GM19035 (cell line): ENCODE results near the gene CEP43.

ENCODE experiments used
- ATAC-seq: cut with Tn5 transposase; IDR thresholded peaks from one replicate; pipeline ENCODE4 v1.9.1; 2021; ENCODE audit not compliant: unreplicated experiment

CEP43 gene

DNA sequence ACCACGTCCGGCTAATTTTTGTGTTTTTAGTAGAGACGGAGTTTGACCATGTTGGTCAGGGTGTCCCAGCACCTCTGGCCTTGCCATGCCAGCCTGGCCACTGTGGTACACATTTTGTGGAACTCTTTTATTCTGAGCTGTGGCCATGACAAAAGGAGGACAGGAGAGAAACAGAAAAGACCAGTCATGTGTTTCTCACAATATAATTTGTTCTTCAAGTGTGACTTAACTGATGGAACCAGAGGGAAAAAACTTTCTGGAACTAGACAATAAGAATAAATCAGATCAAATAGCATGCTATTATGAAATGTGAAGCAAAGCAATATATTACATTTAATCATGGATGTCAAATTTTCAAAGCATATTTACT is 38.6 kb upstream of the CEP43 start:
- no peak for ATAC-seq

DNA sequence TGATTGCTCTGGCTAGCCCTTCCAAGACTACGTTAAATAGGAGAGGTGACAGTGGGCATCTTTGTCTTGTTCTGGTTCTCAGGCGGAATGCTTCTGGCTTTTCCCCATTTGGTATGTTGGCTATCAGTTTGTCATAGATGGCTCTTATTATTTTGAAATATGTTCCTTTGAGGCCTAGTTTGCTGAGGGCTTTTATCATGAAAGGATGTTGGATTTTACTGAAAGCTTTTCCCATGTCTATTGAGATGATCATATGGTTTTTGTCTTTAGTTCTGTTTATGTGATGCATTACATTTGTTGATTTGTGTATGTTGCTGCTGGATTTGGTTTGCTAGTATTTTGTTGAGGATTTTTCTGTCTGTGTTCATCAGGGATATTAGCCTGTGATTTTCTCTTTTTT is 32.9 kb upstream of the CEP43 start:
- ATAC-seq = no peak

DNA sequence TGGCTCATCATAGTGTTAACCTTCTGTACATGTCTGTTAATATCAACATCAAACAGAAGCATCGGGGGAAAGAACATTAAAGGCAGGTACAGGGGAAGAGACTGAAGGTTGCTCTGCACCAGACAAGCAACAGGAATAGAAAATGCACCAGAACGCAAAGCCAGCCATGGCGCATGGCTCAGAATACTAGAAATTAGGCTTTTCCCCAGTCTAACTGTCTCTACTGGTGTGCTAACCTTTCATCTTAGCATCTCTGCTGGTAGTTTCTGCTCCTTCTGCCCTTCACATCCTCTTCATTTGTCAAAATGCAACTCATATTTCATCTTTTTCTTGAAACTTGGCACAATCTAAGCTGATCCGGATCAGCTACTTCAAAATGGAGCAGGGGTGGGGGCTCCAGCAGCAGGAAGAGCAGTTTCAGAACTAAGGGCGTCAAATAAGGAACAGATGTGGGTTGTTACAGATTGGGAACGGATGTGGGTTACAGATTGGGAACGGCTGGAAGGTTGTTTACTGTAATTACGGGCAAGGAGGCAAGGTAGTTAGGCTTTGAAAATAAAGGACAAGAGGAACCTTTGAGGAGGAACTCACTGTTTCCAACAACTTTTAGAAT is 29.7 kb upstream of the CEP43 start:
- ATAC-seq = no peak

DNA sequence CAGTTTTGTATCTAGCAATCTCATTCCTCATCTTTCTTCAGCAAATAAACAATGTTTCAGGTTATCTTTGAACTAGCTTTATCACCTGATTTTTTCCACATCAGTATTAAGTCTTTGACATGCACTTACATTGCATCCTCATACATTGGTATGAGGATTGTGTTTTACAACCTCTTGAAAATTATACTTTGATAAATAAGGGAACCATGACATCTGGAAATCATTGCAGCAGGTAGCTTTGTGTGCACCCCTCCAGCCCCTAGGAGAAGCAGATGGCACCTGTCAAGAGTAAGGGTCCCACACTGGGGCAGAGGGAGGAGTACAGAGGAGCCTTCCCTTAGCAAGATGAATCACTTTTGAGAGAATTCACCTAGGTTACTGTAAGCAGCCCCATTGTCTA is 29.1 kb upstream of the CEP43 start:
- ATAC-seq = no peak

DNA sequence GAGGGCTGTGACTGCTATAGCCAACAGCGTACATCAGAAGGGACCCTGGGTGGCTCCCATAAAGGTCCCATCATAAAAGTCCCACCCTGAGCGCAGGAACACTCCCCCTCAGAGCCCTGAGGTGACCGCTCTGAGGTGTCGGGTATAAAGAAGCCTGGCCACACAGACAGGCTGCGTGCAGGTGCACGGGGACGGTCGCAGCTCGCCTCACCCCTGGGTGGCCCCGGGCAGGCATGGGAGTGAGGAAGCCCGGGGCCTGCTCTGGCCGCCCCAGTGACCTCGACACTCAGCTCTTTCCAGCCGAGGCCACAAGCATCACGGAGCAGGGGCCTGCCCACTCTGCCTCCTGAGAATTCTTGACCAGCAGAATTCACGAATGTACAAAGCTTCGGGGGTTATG is 28.4 kb upstream of the CEP43 start:
- no peak for ATAC-seq

DNA sequence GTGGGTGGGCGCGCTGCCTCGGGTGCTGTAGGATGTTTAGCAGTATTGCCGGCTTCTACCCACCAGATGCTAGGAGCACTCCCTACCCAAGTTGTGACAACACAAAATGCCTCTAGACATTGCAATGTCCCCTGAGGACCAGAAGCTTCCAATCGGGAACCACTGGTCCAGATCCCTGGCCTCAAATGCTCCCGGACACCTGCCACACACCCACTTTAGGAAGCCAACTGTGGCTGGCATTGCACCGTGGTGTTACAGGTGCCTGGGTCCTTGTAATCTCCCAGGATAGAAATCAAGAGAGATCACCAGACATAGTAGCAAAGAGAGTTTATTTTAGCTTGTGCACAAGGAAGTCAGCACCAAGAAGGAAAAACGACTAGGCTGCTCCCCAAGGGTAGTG is 27.9 kb upstream of the CEP43 start:
- ATAC-seq = no peak

DNA sequence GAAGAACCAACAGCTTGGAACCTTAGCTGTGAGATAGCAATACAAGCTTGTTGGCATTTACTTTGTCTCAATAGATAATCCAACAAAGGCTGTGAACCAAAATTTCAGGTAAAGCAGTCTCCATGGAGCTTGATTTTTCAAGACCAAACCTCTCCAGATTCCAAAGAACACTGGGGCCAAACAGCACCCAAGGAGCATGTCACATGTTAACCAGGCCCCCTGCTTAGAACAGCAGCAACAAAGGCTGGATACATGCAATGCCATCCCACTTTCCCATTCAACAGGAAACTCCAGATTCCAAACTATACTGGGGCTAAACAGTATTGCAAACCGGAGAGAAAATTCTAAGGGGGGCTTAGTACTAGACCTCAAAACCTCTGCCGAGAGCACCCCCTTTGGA is 27.1 kb upstream of the CEP43 start:
- no peak for ATAC-seq

DNA sequence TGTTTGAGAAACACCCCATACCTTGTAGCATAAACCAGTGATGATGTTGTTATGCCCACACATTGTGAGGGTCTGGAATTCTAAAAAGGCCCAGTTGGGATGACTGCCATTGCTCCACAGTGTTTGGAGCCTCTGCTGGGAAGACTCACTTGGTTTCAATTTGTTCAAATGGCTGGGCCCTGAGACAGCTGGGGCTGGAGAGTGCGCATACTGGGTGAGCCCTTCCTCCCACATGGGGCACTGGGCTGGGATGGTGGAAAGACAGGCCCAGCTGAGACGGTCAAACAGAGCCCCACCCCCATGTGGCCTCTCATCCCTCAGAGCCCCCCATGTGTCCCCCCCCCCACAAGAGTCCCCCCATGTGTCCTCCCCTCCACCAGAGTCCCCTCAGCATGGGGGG is 22.6 kb upstream of the CEP43 start:
- ATAC-seq = no peak

DNA sequence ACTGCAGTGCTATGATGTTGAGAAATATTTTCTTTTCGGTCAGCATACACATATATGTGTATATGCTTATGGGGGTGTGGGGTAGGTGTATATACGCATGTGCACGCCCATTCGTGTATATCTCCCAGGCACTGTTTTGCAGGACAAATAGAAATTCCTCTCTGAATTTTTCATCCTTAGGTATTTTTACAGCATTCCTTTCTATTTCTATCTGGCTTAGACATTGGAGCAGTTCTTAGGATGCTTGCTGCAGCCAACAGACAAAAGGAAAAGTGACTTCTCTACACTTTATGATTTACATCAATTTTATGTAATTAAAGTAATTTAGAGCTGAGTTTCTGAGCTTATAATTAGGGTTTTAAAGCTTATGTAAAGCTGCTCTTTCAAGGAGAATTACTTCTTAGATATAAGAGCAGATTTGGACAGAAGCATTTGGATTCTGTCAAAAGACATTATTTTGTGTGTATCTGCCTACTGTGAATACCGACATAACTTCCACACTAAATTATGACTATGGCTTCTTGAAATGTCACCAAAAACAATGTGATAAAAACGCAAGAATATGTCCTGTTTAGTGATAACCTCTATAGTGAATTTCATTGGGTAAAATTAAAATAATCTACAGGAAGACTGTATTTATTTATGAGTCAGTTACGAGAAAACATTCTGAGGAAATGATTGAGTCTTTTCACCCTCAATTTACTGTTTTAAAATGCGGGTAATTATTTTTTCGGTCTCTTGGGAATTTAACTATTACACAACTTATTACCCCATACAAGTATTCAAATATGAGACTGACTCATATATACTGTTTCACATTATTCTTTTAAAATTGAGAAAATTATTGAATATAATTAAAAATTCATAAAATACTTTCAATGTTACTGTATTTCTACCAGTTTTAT is 21.3 kb upstream of the CEP43 start:
- no peak for ATAC-seq

DNA sequence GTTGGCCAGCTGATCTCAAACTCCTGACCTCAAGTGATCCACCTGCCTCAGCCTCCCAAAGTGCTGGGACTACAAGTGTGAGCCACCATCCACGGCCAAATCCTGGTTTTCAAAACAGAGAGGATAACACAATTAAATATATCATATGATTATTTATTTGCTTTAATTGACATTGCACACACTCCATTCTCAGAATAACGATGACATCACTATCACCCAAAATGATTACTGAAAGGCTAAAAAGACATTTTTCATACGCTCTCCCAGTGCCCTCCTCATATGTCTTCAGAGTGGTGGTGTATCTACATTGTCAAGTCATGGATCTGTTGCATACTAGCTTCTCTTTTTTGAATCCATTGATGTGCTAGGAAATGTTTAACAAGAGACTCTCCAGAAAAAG is 18.5 kb upstream of the CEP43 start:
- no peak for ATAC-seq

DNA sequence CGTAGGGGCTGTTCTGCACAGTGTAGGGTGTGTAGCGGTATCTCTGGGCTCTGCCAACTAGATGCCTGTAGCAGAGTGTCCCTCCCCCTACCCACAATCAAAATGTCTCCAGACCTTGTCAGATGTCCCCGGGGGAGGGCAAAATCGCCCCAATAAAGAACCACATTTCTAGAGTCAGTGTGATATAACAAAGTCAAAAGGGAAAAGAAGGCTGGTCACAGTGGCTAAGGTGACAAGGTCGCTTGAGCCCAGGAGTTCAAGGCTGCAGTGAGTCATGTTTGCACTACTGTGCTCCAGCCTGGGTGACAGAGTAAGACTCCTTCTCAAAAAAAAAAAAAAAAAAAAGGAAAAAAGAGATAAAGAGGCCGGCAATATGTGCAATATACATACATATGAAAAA is 11.7 kb upstream of the CEP43 start:
- ATAC-seq = no peak

DNA sequence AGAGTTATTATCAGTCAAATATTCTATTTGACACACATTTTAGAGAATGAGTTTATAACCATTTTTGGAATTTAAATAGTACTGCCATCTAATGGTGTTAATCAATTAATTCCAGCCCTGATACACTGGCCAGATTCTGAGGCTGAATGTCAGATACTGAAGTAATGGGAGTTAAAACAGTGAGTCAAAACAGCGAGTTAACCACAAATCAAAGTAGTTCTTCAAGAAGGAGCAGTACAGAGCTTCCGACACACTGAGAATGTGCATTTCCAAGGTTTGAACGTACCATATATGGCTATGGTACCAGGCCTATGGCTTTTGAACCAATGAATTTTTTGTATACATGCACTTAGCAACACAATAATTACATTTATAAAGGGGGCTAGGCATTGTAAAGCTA is 11.3 kb upstream of the CEP43 start:
- ATAC-seq = no peak

DNA sequence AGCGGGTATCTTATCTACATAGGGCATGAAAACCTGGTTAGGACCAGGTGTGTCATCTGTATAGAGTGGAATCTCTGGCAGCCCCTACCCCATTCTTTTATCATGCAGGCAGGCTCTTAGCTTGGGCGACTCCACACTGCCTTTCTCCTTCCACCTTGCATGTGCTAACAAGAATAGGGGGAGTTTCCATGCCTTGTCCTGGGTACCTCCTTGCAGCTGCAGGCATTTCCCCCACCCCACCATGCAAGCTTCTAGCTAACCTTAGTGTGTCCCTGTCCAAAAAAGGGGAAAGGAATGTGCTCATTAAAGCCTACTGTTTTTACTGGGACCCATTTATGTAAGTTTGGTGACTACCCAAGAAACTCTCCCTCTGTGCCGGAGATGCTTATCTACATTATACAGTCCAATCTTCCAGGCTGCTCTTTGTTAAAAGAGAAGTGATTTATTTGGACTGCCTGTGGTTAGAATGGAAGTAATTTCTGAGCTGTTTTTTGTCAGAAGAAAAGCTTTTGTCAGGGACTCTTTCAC is 10.5 kb upstream of the CEP43 start:
- no peak for ATAC-seq

DNA sequence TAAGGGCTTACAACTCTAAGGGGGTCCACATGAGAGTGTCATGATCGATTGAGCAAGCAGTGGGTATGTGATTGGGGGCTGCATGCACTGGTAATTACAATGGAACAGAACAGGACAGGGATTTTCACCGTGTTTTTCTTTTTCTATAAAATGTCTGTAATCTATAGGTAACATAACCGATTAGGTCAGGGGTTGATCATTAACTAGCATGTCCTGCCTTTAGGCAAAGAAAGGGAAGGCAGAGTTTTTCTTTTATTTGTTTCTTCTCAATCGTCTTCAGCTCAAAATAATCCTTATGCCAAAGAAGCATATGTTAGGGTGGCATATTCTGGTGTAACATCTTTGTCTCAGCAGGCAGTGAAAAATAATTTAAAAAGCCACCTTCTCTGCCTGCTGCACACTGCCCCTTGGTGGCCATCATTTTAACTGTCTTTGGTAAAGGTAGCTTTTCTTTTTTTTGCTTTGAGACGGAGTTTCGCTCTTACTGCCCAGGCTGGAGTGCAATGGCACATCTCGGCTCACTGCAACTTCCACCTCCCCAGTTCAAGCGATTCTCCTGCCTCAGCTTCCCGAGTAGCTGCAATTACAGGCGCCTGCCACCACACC is 9.7 kb upstream of the CEP43 start:
- peak; percentile 69 for ATAC-seq

DNA sequence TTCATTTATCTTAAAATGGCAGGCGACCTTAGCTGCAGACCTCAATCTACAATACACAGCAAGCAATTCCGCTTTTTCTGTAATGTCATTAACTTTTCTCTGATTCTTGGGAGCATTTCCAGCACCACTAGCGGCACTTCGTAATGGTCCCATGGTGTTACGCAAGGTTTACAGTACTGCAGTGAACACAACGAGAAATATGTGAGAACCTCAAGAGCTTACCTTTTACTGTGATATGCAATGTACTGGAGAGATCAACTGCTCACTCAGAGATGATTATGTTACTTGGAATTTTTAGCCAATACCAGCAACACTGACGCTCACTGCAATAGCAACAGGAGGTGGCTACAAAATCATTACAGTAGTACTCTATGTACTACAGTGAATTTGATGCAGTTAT is 2.8 kb upstream of the CEP43 start:
- no peak for ATAC-seq

DNA sequence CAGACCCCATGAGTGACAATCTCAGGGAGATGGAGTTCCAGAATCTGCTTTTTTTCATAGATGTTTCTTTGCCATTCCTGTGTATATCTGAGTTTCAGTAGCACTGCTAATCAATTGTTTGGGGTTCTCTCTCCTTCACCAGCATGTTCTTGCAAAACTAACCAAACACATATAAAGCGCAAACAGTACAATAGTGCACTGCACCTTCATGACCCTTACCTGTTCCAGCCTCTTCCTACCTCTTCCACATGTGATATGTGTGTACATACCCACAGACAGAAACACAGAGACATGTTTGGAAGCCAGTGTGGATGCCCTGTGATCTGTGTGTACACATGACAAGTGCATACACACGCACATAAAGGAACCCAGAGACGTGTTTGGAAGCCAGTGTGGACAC is 1.8 kb upstream of the CEP43 start:
- ATAC-seq = no peak

DNA sequence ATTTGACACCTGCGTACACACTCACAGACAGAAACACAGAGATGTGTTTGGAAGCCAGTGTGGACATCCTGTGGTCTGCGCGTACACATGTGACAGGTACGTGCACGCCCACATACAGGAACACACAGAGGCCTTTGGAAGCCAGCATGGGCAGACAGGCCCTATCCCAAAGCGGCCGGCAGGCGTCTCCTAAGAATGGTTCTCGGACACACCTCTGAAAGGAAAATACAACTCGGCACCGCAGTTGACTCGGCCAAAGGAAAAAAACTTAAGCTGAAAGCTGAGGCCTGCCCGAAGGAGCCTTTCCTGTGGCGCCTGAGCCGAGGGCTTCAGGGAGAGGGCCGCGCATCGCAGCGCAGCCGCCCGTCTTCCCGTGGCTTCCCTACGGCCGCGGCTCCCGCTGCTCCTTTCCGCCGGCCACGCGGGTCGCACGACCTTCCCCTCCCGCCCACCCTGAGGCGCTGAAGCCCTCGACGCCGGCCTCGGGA is 1.4 kb upstream of the CEP43 start:
- peak; percentile 21 for ATAC-seq

DNA sequence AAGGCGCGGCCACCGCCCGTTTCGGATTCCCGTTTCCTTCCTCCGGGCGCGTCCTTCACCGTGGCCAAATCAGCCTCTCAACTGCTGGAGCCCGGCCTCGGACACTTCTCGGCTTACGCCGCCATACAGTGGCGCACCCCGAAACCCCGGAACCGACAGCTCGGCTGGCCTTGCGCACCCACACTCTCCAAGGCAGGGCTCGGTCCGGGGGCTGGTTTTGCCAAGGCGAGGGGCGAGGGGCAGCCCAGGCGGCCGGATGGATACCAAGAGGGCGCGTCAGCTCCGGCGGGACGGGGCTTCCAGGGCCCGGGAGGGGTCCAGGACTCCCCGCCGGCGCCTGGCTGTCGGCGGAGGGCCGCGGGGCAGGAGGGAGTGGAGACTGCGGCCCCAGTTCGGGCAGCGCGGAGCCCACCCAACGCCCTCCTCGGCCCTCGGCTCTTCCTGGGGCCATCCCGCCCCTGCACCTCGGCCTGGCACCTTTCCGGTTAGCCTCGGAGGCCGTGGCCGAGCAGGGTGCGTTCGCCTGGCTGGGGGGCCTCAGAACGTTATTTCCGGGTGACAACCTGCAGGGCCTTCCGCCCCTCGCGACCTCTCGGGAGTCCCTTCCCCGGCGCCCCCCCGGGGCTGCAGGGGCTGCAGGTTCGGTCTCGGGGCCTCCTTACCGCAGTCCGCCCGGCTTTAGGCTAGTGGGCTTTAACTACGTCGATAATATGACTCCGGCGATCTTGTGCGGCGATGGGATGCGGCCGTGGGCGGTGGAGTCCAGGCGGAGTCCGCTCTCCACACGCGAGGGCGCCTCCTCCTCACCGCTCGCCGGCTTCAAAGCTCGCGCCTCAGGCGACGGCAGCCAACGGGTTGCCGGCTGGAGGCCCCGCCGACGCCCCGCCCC is 697 bp upstream of the CEP43 start:
- peak; percentile 18 for ATAC-seq

DNA sequence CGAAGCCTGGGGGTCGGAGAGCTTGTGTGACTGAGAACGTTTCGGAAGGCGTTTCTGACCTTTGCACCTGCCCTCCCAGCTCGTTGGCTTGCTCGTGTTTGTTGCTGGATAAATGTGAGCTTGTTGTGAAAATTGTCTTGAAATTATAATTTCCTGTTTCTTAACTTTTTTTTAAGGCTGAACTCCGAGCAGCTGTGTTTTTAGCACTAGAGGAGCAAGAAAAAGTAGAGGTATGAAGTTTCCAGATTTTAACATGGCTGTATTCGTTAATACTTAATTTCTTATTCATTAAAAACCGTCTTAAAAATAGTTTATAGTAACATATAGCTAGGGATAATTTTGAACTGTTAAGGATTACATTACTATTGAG is 672 bp downstream of the CEP43 start:
- no peak for ATAC-seq

DNA sequence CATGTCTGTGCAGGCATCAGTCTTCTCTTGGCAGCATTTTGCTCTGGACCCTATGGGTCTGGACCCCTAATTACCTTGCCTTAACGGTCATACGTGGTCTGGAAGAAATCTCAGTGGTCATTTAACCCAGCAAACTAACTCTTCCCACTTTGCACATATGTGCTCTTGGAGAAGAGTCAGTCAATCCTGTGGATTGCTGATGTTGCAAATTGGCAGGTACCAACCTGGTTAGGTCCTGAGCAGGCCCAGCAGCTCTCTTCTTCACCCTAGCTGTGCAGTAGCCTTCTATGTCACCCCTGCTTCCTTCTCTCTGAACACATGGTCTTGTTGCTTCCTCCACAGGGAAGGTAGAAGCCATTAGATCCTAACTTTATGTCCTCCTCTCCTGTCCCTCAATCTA is 1.6 kb downstream of the CEP43 start:
- ATAC-seq = no peak
